Activated T-cell treated with anti-CD3 and anti-CD28 coated beads, Interleukin-2, amount 50 U/mL, for 24 hours (primary cell): ENCODE data around the gene CCR7.

ENCODE experiments used
- DNase-seq: peaks from one replicate; pipeline ENCODE4 v3.0.0-alpha.2; 2020
- H3K27ac Mint-ChIP-seq: 2 replicates; pipeline ENCODE4 v1.8.0; 2020; ENCODE audit warnings: mild to moderate bottlenecking, mixed read lengths
- H3K27me3 Mint-ChIP-seq: 2 replicates; pipeline ENCODE4 v1.8.0; 2020; ENCODE audit warnings: mixed read lengths
- H3K36me3 Mint-ChIP-seq: 2 replicates; pipeline ENCODE4 v1.8.0; 2020; ENCODE audit warnings: low read depth, mixed read lengths
- H3K4me1 Mint-ChIP-seq: 2 replicates; pipeline ENCODE4 v1.8.0; 2020; ENCODE audit warnings: low read depth, mixed read lengths
- H3K4me3 Mint-ChIP-seq: 2 replicates; pipeline ENCODE4 v1.8.0; 2020; ENCODE audit warnings: mild to moderate bottlenecking, moderate library complexity, mixed read lengths
- H3K9me3 Mint-ChIP-seq: 2 replicates; pipeline ENCODE4 v1.8.0; 2020; ENCODE audit warnings: mixed read lengths

CCR7 gene

GRCh38 chr17:40564883-40565768 is at the start of gene CCR7:
Gene CCR7 (minus strand): TSS chr17:40565472. CDS start chr17:40565409, 63 bp downstream.
- peaks cover 87% of the 10 kb centered on the region for H3K4me1 Mint-ChIP-seq
- H3K27me3 Mint-ChIP-seq, result no peaks in the 10 kb centered on the region
- peak within 1 kb of the TSS; percentile 100 for H3K27ac Mint-ChIP-seq
- peak within 1 kb of the TSS; percentile 91 for H3K4me3 Mint-ChIP-seq
- H3K36me3 Mint-ChIP-seq, result peaks cover 57% of the 10 kb centered on the region
- peaks cover 9% of the 10 kb centered on the region for H3K9me3 Mint-ChIP-seq
- peak; percentile 85 for DNase-seq

- Mint-ChIP-seq H3K4me1 (peaks cover 88% of the 10 kb centered on the region), H3K27me3 (no peaks in the 10 kb centered on the region), H3K36me3 (no peaks in the 10 kb centered on the region), H3K4me3 (peak overlapping the region; percentile 32), H3K9me3 (no peaks in the 10 kb centered on the region), H3K27ac (peak overlapping the region; percentile 92)
- no peak for DNase-seq
Measured at GRCh38 chr17:40614431-40615067, 49.3 kb upstream of the CCR7 start.

- Mint-ChIP-seq H3K4me3 (peak overlapping the region; percentile 61), H3K36me3 (no peaks in the 10 kb centered on the region), H3K4me1 (peaks cover 88% of the 10 kb centered on the region), H3K27ac (peak overlapping the region; percentile 91), H3K27me3 (no peaks in the 10 kb centered on the region), H3K9me3 (no peaks in the 10 kb centered on the region)
- no peak for DNase-seq
Measured at GRCh38 chr17:40613467-40614154, 48.3 kb upstream of the CCR7 start.

GRCh38 chr17:40612599-40613244 is 47.5 kb upstream of the CCR7 start:
- H3K4me3 Mint-ChIP-seq, result peak overlapping the region; percentile 61
- H3K27ac Mint-ChIP-seq, result peak overlapping the region; percentile 91
- H3K27me3 Mint-ChIP-seq, result no peaks in the 10 kb centered on the region
- DNase-seq, result peak; percentile 75
- no peaks in the 10 kb centered on the region for H3K36me3 Mint-ChIP-seq
- H3K9me3 Mint-ChIP-seq, result no peaks in the 10 kb centered on the region
- peaks cover 96% of the 10 kb centered on the region for H3K4me1 Mint-ChIP-seq

- Mint-ChIP-seq H3K4me3 (peak overlapping the region; percentile 55), H3K27me3 (no peaks in the 10 kb centered on the region), H3K9me3 (no peaks in the 10 kb centered on the region), H3K36me3 (no peaks in the 10 kb centered on the region), H3K27ac (peak overlapping the region; percentile 89), H3K4me1 (peaks cover 97% of the 10 kb centered on the region)
- no peak for DNase-seq
Measured at GRCh38 chr17:40611840-40612474, 46.7 kb upstream of the CCR7 start.

- H3K36me3 Mint-ChIP-seq, result no peaks in the 10 kb centered on the region
- H3K4me1 Mint-ChIP-seq, result peaks cover 97% of the 10 kb centered on the region
- peak overlapping the region; percentile 37 for H3K4me3 Mint-ChIP-seq
- no peaks in the 10 kb centered on the region for H3K27me3 Mint-ChIP-seq
- no peak for DNase-seq
- peak overlapping the region; percentile 92 for H3K27ac Mint-ChIP-seq
- no peaks in the 10 kb centered on the region for H3K9me3 Mint-ChIP-seq
Measured at GRCh38 chr17:40610359-40610758, 45.1 kb upstream of the CCR7 start.

GRCh38 chr17:40608061-40608581 is 42.8 kb upstream of the CCR7 start:
- Mint-ChIP-seq H3K36me3 (no peaks in the 10 kb centered on the region), H3K27me3 (no peaks in the 10 kb centered on the region), H3K27ac (peak overlapping the region; percentile 93), H3K9me3 (no peaks in the 10 kb centered on the region), H3K4me3 (peak overlapping the region; percentile 32), H3K4me1 (peaks cover 99% of the 10 kb centered on the region)
- DNase-seq, result no peak

GRCh38 chr17:40607641-40608040 is 42.4 kb upstream of the CCR7 start:
- Mint-ChIP-seq H3K9me3 (no peaks in the 10 kb centered on the region), H3K4me3 (peak overlapping the region; percentile 32), H3K27me3 (no peaks in the 10 kb centered on the region), H3K4me1 (peaks cover 99% of the 10 kb centered on the region), H3K36me3 (peaks cover under 1% of the 10 kb centered on the region), H3K27ac (peak overlapping the region; percentile 93)
- no peak for DNase-seq

- Mint-ChIP-seq H3K4me3 (no peak overlapping the region), H3K36me3 (peaks cover 2% of the 10 kb centered on the region), H3K9me3 (no peaks in the 10 kb centered on the region), H3K27me3 (no peaks in the 10 kb centered on the region), H3K4me1 (peaks cover 100% of the 10 kb centered on the region), H3K27ac (peak overlapping the region; percentile 93)
- DNase-seq, result no peak
Measured at GRCh38 chr17:40606548-40607353, 41.5 kb upstream of the CCR7 start.

GRCh38 chr17:40605306-40605705 is 40.0 kb upstream of the CCR7 start:
- Mint-ChIP-seq H3K4me1 (peaks cover 100% of the 10 kb centered on the region), H3K27ac (peak overlapping the region; percentile 96), H3K9me3 (no peaks in the 10 kb centered on the region), H3K4me3 (peak overlapping the region; percentile 72), H3K36me3 (peaks cover 2% of the 10 kb centered on the region), H3K27me3 (no peaks in the 10 kb centered on the region)
- DNase-seq, result peak; percentile 74

- Mint-ChIP-seq H3K4me1 (peaks cover 100% of the 10 kb centered on the region), H3K36me3 (peaks cover 2% of the 10 kb centered on the region), H3K27ac (peak overlapping the region; percentile 96), H3K9me3 (no peaks in the 10 kb centered on the region), H3K27me3 (no peaks in the 10 kb centered on the region), H3K4me3 (peak overlapping the region; percentile 72)
- DNase-seq, result no peak
Measured at GRCh38 chr17:40604327-40605080, 39.2 kb upstream of the CCR7 start.
